PC-9 (cell line): ENCODE measurements around the gene AGTR1. TPM values are rescaled to one million over a fixed set of nuclear protein-coding genes. Genes with fewer than 3 reads are reported as not detected.

Source experiments
- BruUV-seq: library from RNA; stranded (reverse); fragments of 400-500 nt; replicated peaks from 2 replicates; lab custom pipeline; 2021; lab: Mats Ljungman, UMichigan
- CTCF ChIA-PET: fragments of 300-600 bp; sonication (Branson Sonifier 250); formaldehyde crosslinking; loops from one replicate; lab custom pipeline; 2022; ENCODE audit warnings: antibody characterized with exemption; lab: Charles Lee
- POLR2A ChIA-PET: fragments of 300-600 bp; sonication (Branson Sonifier 250); formaldehyde crosslinking; loops from one replicate; lab custom pipeline; 2022; ENCODE audit warnings: antibody characterized with exemption; ENCODE audit not compliant: unreplicated experiment; lab: Charles Lee
- DNase-seq, 2 experiments: peaks; one replicate each; pipeline versions ENCODE4 v3.0.0 to v3.0.0-alpha.2; 2015 to 2022; ENCODE audit warnings: mixed read lengths in 1 of 2
- H2AFZ ChIP-seq: fragments of 200-600 bp; sonication (generic); 2 replicates; pipeline ENCODE4 v1.8.1; 2017; ENCODE audit warnings: antibody characterized with exemption
- H3F3A ChIP-seq: fragments of 200-600 bp; sonication (generic); 2 replicates; pipeline ENCODE4 v1.8.1; 2017; ENCODE audit warnings: antibody characterized with exemption, mild to moderate bottlenecking, low read depth; ENCODE audit not compliant: insufficient read depth
- H3K27ac ChIP-seq: fragments of 200-600 bp; sonication (generic); 2 replicates; pipeline ENCODE4 v1.6.1; 2016; ENCODE audit warnings: mixed run types
- H3K27me3 ChIP-seq: fragments of 200-600 bp; sonication (generic); 2 replicates; pipeline ENCODE4 v1.6.1; 2016; ENCODE audit warnings: low read depth, mixed run types; ENCODE audit not compliant: insufficient read depth
- H3K36me3 ChIP-seq: fragments of 200-600 bp; sonication (generic); 2 replicates; pipeline ENCODE4 v1.6.1; 2016; ENCODE audit warnings: low read depth, mixed run types
- H3K4me1 ChIP-seq: fragments of 200-600 bp; sonication (generic); replicated peaks from 2 replicates; pipeline ENCODE4 v1.6.1; 2016; ENCODE audit warnings: mixed run types; ENCODE audit not compliant: insufficient read depth
- H3K4me2 ChIP-seq: fragments of 200-600 bp; sonication (generic); 2 replicates; pipeline ENCODE4 v1.6.1; 2017; ENCODE audit warnings: mixed run types
- H3K4me3 ChIP-seq: fragments of 200-600 bp; sonication (generic); 2 replicates; pipeline ENCODE4 v1.6.1; 2016; ENCODE audit warnings: mixed run types
- H3K79me2 ChIP-seq: fragments of 200-600 bp; sonication (generic); 2 replicates; pipeline ENCODE4 v1.6.1; 2017; ENCODE audit warnings: low read depth, mixed run types
- H3K9me2 ChIP-seq: fragments of 200-600 bp; sonication (generic); 2 replicates; pipeline ENCODE4 v1.8.1; 2017; ENCODE audit warnings: mild to moderate bottlenecking; ENCODE audit not compliant: insufficient read depth
- H3K9me3 ChIP-seq: fragments of 200-600 bp; sonication (generic); 2 replicates; pipeline ENCODE4 v1.8.1; 2016; ENCODE audit warnings: low read depth; ENCODE audit not compliant: insufficient read depth
- H4K20me1 ChIP-seq: fragments of 200-600 bp; sonication (generic); 2 replicates; pipeline ENCODE4 v1.8.1; 2017; ENCODE audit not compliant: insufficient read depth
- EZH2 ChIP-seq: fragments of 200-600 bp; sonication (generic); IDR thresholded peaks from 2 replicates; pipeline ENCODE4 v1.8.0; 2017; ENCODE audit warnings: antibody characterized with exemption, low read depth
- intact Hi-C: fragments of 100-400 bp; cut with micrococcal nuclease; formaldehyde crosslinking; loops from one replicate; pipeline ENCODE4 v1.10.0; 2022; ENCODE audit not compliant: unreplicated experiment
- total RNA-seq: library from RNA; stranded (reverse); gene quantifications from 2 replicates; pipeline ENCODE4 v1.2.3, GENCODE V29; 2021
- TF ChIP-seq, protein P1 (sequence below): fragments of 200-600 bp; sonication (generic); conservative IDR thresholded peaks from 2 replicates; pipeline ENCODE4 v1.6.1; 2017; ENCODE audit warnings: mixed run types, antibody characterized with exemption, mild to moderate bottlenecking, moderate library complexity

The AGTR1 gene
- total RNA-seq, 1 experiment from 2014 or later: not detected

DNA sequence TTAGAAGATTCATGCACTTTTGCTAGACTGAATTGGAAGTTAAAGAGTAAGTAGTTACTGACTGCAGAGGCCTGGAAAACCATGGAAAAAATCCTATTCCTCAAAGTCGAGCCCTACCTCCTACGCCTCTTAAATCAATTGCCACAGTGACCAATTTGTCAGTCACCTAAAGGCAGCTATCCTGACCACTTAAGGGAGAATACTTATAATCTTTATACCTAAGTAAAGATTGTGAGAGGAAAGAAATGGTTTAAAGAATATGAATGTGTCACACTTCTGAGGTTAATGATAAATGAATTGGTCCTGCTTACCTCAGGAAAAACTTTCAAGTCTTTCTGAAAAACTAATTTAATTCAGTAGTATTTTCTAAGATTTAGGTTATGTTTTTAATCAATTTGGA is 42.6 kb downstream of the AGTR1 start:
- no peak overlapping the region for H3K4me3 ChIP-seq
- no peaks in the 10 kb centered on the region for H3K79me2 ChIP-seq
- no peaks in the 10 kb centered on the region for H3K27me3 ChIP-seq
- TF ChIP-seq EZH2: no peak
- TF ChIP-seq, protein P1, sequence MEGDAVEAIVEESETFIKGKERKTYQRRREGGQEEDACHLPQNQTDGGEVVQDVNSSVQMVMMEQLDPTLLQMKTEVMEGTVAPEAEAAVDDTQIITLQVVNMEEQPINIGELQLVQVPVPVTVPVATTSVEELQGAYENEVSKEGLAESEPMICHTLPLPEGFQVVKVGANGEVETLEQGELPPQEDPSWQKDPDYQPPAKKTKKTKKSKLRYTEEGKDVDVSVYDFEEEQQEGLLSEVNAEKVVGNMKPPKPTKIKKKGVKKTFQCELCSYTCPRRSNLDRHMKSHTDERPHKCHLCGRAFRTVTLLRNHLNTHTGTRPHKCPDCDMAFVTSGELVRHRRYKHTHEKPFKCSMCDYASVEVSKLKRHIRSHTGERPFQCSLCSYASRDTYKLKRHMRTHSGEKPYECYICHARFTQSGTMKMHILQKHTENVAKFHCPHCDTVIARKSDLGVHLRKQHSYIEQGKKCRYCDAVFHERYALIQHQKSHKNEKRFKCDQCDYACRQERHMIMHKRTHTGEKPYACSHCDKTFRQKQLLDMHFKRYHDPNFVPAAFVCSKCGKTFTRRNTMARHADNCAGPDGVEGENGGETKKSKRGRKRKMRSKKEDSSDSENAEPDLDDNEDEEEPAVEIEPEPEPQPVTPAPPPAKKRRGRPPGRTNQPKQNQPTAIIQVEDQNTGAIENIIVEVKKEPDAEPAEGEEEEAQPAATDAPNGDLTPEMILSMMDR: no peak
- H3F3A ChIP-seq: no peaks in the 10 kb centered on the region
- no peaks in the 10 kb centered on the region for H3K9me3 ChIP-seq
- no peaks in the 10 kb centered on the region for H3K36me3 ChIP-seq
- DNase-seq: no peak
- no peak overlapping the region for H3K4me2 ChIP-seq
- intact Hi-C loops: no loop called here
- no peak overlapping the region for H3K27ac ChIP-seq
- H3K9me2 ChIP-seq: no peaks in the 10 kb centered on the region
- no peaks in the 10 kb centered on the region for H3K4me1 ChIP-seq
- POLR2A ChIA-PET: no interaction called here
- CTCF ChIA-PET: no interaction called here
- no peak overlapping the region for H2AFZ ChIP-seq
- H4K20me1 ChIP-seq: no peaks in the 10 kb centered on the region
- no TSS peak for BruUV-seq

DNA sequence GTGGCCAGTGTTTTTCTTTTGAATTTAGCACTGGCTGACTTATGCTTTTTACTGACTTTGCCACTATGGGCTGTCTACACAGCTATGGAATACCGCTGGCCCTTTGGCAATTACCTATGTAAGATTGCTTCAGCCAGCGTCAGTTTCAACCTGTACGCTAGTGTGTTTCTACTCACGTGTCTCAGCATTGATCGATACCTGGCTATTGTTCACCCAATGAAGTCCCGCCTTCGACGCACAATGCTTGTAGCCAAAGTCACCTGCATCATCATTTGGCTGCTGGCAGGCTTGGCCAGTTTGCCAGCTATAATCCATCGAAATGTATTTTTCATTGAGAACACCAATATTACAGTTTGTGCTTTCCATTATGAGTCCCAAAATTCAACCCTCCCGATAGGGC is 43.5 kb downstream of the AGTR1 start:
- Histone ChIP-seq H3K27me3 (no peaks in the 10 kb centered on the region), H3K36me3 (no peaks in the 10 kb centered on the region), H3K79me2 (no peaks in the 10 kb centered on the region), H3F3A (no peaks in the 10 kb centered on the region), H3K9me2 (no peaks in the 10 kb centered on the region), H4K20me1 (no peaks in the 10 kb centered on the region), H2AFZ (no peak overlapping the region), H3K4me2 (no peak overlapping the region), H3K4me1 (no peaks in the 10 kb centered on the region), H3K4me3 (no peak overlapping the region), H3K9me3 (no peaks in the 10 kb centered on the region), H3K27ac (no peak overlapping the region)
- no peak for DNase-seq
- intact Hi-C loops: no loop called here
- CTCF ChIA-PET: no interaction called here
- TF ChIP-seq EZH2: no peak
- TF ChIP-seq, protein P1: no peak
- POLR2A ChIA-PET: no interaction called here
- no TSS peak for BruUV-seq

DNA sequence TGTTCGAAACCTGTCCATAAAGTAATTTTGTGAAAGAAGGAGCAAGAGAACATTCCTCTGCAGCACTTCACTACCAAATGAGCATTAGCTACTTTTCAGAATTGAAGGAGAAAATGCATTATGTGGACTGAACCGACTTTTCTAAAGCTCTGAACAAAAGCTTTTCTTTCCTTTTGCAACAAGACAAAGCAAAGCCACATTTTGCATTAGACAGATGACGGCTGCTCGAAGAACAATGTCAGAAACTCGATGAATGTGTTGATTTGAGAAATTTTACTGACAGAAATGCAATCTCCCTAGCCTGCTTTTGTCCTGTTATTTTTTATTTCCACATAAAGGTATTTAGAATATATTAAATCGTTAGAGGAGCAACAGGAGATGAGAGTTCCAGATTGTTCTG is 44.4 kb downstream of the AGTR1 start:
- TF ChIP-seq EZH2: no peak
- TF ChIP-seq, protein P1: no peak
- POLR2A ChIA-PET: no interaction called here
- Histone ChIP-seq H3K9me3 (no peaks in the 10 kb centered on the region), H3K27me3 (no peaks in the 10 kb centered on the region), H3K79me2 (no peaks in the 10 kb centered on the region), H3F3A (no peaks in the 10 kb centered on the region), H4K20me1 (no peaks in the 10 kb centered on the region), H3K27ac (no peak overlapping the region), H2AFZ (no peak overlapping the region), H3K4me3 (no peak overlapping the region), H3K9me2 (no peaks in the 10 kb centered on the region), H3K36me3 (no peaks in the 10 kb centered on the region), H3K4me2 (no peak overlapping the region), H3K4me1 (no peaks in the 10 kb centered on the region)
- no TSS peak for BruUV-seq
- CTCF ChIA-PET: no interaction called here
- DNase-seq: no peak
- intact Hi-C loops: no loop called here
